Aorta (tissue), 5 donors: ENCODE data around the gene SRMS. TPM values are rescaled to one million over a fixed set of nuclear protein-coding genes. Genes with fewer than 3 reads are reported as not detected.
A peak's percentile ranks its signal among the peaks of the same experiment; 100 is the strongest.

Source experiments
- ATAC-seq: fragments of 200-7000 bp; cut with Tn5 transposase; one replicate; pipeline ENCODE4 v1.9.1; 2022; ENCODE audit warnings: moderate library complexity; ENCODE audit not compliant: low FRiP score
- DNase-seq, 2 donors: peaks; one replicate each; pipeline ENCODE4 v3.0.0-alpha.2; 2020
- H3K27ac ChIP-seq, 2 donors: one replicate each; pipeline ENCODE4 v1.5.1; 2013; ENCODE audit warnings: low read length in 2 of 2, mild to moderate bottlenecking in 2 of 2, moderate library complexity in 2 of 2, control low read depth in 1 of 2, inconsistent platforms in 1 of 2, low read depth in 1 of 2
- H3K27me3 ChIP-seq, 2 donors: one replicate each; pipeline ENCODE4 v1.6.1; 2013; ENCODE audit warnings: control low read depth in 1 of 2, low read length in 1 of 2, mild to moderate bottlenecking in 1 of 2, moderate library complexity in 1 of 2; ENCODE audit not compliant: insufficient read depth in 2 of 2, control insufficient read depth in 1 of 2
- H3K36me3 ChIP-seq, 2 donors: one replicate each; pipeline ENCODE4 v1.6.1; 2013; ENCODE audit warnings: control low read depth in 1 of 2, low read length in 1 of 2, mild to moderate bottlenecking in 1 of 2; ENCODE audit not compliant: insufficient read depth in 2 of 2, control insufficient read depth in 1 of 2
- H3K4me1 ChIP-seq, 2 donors: one replicate each; pipeline ENCODE4 v1.6.1; 2013; ENCODE audit warnings: low read length in 2 of 2, control low read depth in 1 of 2, mild to moderate bottlenecking in 1 of 2, moderate library complexity in 1 of 2; ENCODE audit not compliant: insufficient read depth in 2 of 2, control insufficient read depth in 1 of 2
- H3K4me3 ChIP-seq, 2 donors: one replicate each; pipeline ENCODE4 v1.5.1; 2013; ENCODE audit warnings: low read length in 2 of 2, control low read depth in 1 of 2, mild to moderate bottlenecking in 1 of 2
- H3K9me3 ChIP-seq: one replicate; pipeline ENCODE4 v1.6.1; 2013; ENCODE audit warnings: mild to moderate bottlenecking, low read length; ENCODE audit not compliant: control insufficient read depth
- WGBS, 2 donors: extraction: QIAGEN DNeasy Blood & Tissue Kit; methylation state at CpG; one replicate each; pipeline ENCODE4 v1.1.7; 2013; 5-methylcytosine and 5-hydroxymethylcytosine counted together
- intact Hi-C, 2 donors: fragments of 100-400 bp; cut with DNase I; formaldehyde crosslinking; loops; one replicate each; pipeline versions ENCODE4 v1.14.2 to v1.15.0; 2022
- polyA plus RNA-seq, 2 donors: library from polyadenylated mRNA; stranded (reverse); fragments of 200-250 nt; gene quantifications; one replicate each; pipeline ENCODE4 v1.2.3, GENCODE V29; 2013
- total RNA-seq, 2 donors: library from RNA; stranded (reverse); fragmentation: NEBNext Ultra II Directional; extraction: Animal tissue kit (Norgen Biotek cat#: 25700); gene quantifications; one replicate each; pipeline ENCODE4 v1.2.1, GENCODE V29; 2021
- donor health status: healthy with polysubstance abuse.
- donor health status: Bipolar disorder and iron deficiency.
- donor health status: DM: no; HTN: no; CAD: no.
- donor health status: DM: no; HTN: no; CAD: no.
- donor health status: DM: yes; HTN: yes; CAD: no.

SRMS gene
- total and polyA plus RNA-seq, 4 donors, result not detected

GRCh38 chr20:63533388-63533787 is 14.2 kb downstream of the SRMS start:
- DNase-seq (peak in 1 of 2 donors; percentile 62), ATAC-seq (no peak)
- 67 to 69% methylated on average over 14 of the region's 14 CpGs for WGBS, 2 donors
- H3K36me3 ChIP-seq, result no peaks in the 10 kb centered on the region
- intact Hi-C loops, result loop anchor here in 1 of 2 donors (10.0 kb wide), 2 partner anchors 121 to 241 kb away; partner anchors contain the start of genes RTEL1 and STMN3
- H3K27ac ChIP-seq, result no peak overlapping the region
- H3K9me3 ChIP-seq, result no peaks in the 10 kb centered on the region
- H3K27me3 ChIP-seq, result no peaks in the 10 kb centered on the region
- no peaks in the 10 kb centered on the region for H3K4me1 ChIP-seq
- no peak overlapping the region for H3K4me3 ChIP-seq

GRCh38 chr20:63532449-63532971 is 15.0 kb downstream of the SRMS start:
- intact Hi-C loops, result loop anchor here in 1 of 2 donors (10.0 kb wide), 2 partner anchors 122 to 242 kb away; partner anchors contain the start of genes RTEL1 and STMN3
- Histone ChIP-seq H3K4me1 (no peaks in the 10 kb centered on the region), H3K4me3 (no peak overlapping the region), H3K36me3 (no peaks in the 10 kb centered on the region), H3K27ac (no peak overlapping the region), H3K27me3 (no peaks in the 10 kb centered on the region), H3K9me3 (no peaks in the 10 kb centered on the region)
- no peak for ATAC-seq
- 78 to 84% methylated on average over 24 of the region's 24 CpGs for WGBS, 2 donors
- peak in 1 of 2 donors; percentile 68 for DNase-seq

- Histone ChIP-seq H3K27ac (no peak overlapping the region), H3K4me3 (no peak overlapping the region), H3K4me1 (no peaks in the 10 kb centered on the region), H3K9me3 (no peaks in the 10 kb centered on the region), H3K36me3 (no peaks in the 10 kb centered on the region), H3K27me3 (no peaks in the 10 kb centered on the region)
- intact Hi-C loops, result loop anchor here in 1 of 2 donors (10.0 kb wide), 2 partner anchors 123 to 243 kb away; partner anchors contain the start of genes RTEL1 and STMN3
- WGBS, 2 donors, result 78 to 79% methylated on average over 27 of the region's 27 CpGs
- ATAC-seq (no peak), DNase-seq (peak in 1 of 2 donors; percentile 63)
Observed at GRCh38 chr20:63531686-63532448, 15.7 kb downstream of the SRMS start.

- no peak overlapping the region for H3K4me3 ChIP-seq
- H3K4me1 ChIP-seq, result no peaks in the 10 kb centered on the region
- intact Hi-C loops, result loop anchor here in 1 of 2 donors (10.0 kb wide), 2 partner anchors 124 to 244 kb away; partner anchors contain the start of genes RTEL1 and STMN3
- no peaks in the 10 kb centered on the region for H3K9me3 ChIP-seq
- H3K27me3 ChIP-seq, result no peaks in the 10 kb centered on the region
- no peaks in the 10 kb centered on the region for H3K36me3 ChIP-seq
- ATAC-seq (no peak), DNase-seq (no peak)
- H3K27ac ChIP-seq, result no peak overlapping the region
- WGBS, 2 donors, result 79% methylated on average over 14 of the region's 14 CpGs
Observed at GRCh38 chr20:63530788-63531160, 16.8 kb downstream of the SRMS start.

- Histone ChIP-seq H3K27ac (no peak overlapping the region), H3K36me3 (no peaks in the 10 kb centered on the region), H3K4me3 (no peak overlapping the region), H3K27me3 (no peaks in the 10 kb centered on the region), H3K9me3 (no peaks in the 10 kb centered on the region), H3K4me1 (no peaks in the 10 kb centered on the region)
- ATAC-seq (no peak), DNase-seq (peak in 1 of 2 donors; percentile 75)
- intact Hi-C loops, result loop anchor here in 1 of 2 donors (10.0 kb wide), 2 partner anchors 125 to 245 kb away; partner anchors contain the start of genes RTEL1 and STMN3
- 76 to 77% methylated on average over 37 to 39 of the region's 39 CpGs for WGBS, 2 donors
Observed at GRCh38 chr20:63529861-63530787, 17.4 kb downstream of the SRMS start.

GRCh38 chr20:63529180-63529860 is 18.2 kb downstream of the SRMS start:
- Histone ChIP-seq H3K27ac (no peak overlapping the region), H3K4me3 (no peak overlapping the region), H3K27me3 (no peaks in the 10 kb centered on the region), H3K36me3 (no peaks in the 10 kb centered on the region), H3K4me1 (no peaks in the 10 kb centered on the region), H3K9me3 (no peaks in the 10 kb centered on the region)
- ATAC-seq (no peak), DNase-seq (peak in 1 of 2 donors; percentile 74)
- WGBS, 2 donors, result 75% methylated on average over 27 of the region's 27 CpGs
- intact Hi-C loops, result no loop called here

- DNase-seq (peak in 1 of 2 donors; percentile 38), ATAC-seq (no peak)
- H3K27ac ChIP-seq, result no peak overlapping the region
- H3K9me3 ChIP-seq, result no peaks in the 10 kb centered on the region
- WGBS, 2 donors, result 81 to 85% methylated on average over 9 of the region's 9 CpGs
- H3K4me3 ChIP-seq, result no peak overlapping the region
- no peaks in the 10 kb centered on the region for H3K4me1 ChIP-seq
- no peaks in the 10 kb centered on the region for H3K27me3 ChIP-seq
- no peaks in the 10 kb centered on the region for H3K36me3 ChIP-seq
- intact Hi-C loops, result no loop called here
Observed at GRCh38 chr20:63527184-63527583, 20.4 kb downstream of the SRMS start.

GRCh38 chr20:63525971-63526370 is 21.6 kb downstream of the SRMS start:
- no peaks in the 10 kb centered on the region for H3K4me1 ChIP-seq
- ATAC-seq (no peak), DNase-seq (peak in 1 of 2 donors; percentile 23)
- H3K27ac ChIP-seq, result no peak overlapping the region
- whole genome bisulfite sequencing, 2 donors, result 11 to 16% methylated on average over 2 of the region's 2 CpGs
- no peaks in the 10 kb centered on the region for H3K36me3 ChIP-seq
- no peak overlapping the region for H3K4me3 ChIP-seq
- no peaks in the 10 kb centered on the region for H3K27me3 ChIP-seq
- no peaks in the 10 kb centered on the region for H3K9me3 ChIP-seq
- intact Hi-C loops, result no loop called here
